HG02870 (cell line): ENCODE measurements around the gene PHF23.

Source experiments
- ATAC-seq: cut with Tn5 transposase; IDR thresholded peaks from one replicate; pipeline ENCODE4 v1.9.1; 2021; ENCODE audit warnings: mild to moderate bottlenecking, moderate library complexity; ENCODE audit not compliant: unreplicated experiment

The PHF23 gene

GRCh38 chr17:7238420-7239090, 702 bp downstream of the PHF23 start:
- ATAC-seq: no peak

- ATAC-seq: no peak
Measured at GRCh38 chr17:7237761-7238419, 1.4 kb downstream of the PHF23 start.

DNA sequence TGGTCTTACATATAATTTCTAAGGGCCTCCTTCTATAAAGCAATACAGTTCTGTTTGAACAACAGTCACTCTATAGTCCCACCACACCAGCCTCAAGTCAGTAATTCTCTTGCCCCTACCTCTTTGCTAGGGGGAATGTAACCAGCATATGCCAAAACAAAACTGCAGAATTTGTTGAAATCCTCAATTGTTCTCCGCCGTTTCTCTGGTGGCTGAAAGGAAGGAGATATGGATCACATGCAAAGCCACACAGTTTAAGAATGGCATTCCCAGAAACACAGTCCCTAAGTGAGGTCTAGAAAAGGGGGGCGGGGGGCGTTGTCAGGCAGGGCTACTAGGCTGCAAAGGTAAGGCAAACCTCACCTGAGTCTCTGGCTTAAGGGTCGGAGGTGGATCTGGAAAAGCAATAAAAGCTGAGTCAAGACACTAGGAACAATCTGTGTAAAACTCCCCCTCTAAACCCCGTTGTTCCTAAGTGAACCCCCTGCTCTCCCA, 1.9 kb downstream of the PHF23 start:
- ATAC-seq: no peak

DNA sequence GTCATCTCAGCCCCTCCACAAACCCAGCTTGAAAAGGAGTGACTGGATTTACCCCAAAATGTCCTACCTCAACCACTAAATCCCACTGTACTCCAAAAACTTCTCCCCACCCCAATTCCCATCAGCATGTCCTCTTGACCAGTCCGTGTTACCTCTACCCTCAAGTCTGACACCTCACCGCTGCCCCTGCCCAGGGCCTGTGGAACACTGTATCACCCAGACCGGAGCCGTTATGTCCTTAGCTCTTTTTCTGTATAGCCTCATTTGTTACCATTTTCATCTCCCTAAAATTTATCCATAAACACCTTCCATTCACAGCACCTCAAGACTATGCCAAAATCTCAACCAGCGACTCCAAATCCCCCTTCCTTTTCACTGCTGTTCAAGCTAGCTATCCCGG, 2.4 kb downstream of the PHF23 start:
- no peak for ATAC-seq

DNA sequence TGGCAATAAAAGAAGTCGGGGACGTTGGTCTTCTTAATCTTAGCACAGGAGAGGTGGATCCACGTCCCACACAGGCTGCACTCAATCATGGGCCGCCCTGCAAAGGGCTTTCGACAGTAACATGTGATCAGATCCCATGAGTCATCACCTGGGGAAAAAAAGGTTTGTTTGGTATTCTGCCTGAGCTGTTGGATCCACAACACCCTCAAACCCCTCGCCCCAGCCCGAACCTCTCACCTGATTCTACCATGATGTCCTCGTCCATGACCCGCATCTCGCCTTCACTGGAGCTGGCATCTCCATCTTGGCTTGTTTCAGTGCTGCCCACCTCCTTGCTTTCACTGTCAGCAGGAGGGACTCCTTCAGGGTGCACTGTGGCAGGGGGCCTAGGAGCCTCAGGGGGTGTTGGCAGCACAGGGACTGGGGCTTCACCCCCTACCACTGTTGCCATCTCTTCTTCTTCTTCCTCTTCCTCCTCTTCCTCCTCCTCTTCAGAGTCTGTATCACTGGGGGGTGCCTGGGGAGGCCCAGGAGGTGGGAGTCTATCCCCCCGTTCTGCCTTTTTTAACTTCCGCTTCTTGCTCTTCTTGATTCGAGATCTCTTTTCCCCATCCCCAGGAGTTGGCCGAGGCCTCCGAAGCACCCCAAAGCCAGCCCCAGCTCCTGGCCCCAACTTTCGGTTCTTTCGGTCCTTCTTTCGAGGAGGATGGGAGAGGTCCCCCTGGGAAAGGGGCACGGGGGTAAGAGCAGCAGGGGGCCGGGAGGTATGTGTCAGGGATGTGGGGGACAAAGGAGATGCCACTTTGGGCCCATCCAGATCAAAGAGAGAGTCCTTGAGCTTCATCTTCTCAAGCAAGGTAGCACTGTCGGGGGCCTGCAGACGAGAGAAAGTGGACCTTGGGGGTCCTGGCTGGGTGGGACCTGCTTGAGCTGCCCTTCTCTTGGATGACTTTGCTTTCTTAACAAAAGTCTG, 3.3 kb downstream of the PHF23 start:
- no peak for ATAC-seq

DNA sequence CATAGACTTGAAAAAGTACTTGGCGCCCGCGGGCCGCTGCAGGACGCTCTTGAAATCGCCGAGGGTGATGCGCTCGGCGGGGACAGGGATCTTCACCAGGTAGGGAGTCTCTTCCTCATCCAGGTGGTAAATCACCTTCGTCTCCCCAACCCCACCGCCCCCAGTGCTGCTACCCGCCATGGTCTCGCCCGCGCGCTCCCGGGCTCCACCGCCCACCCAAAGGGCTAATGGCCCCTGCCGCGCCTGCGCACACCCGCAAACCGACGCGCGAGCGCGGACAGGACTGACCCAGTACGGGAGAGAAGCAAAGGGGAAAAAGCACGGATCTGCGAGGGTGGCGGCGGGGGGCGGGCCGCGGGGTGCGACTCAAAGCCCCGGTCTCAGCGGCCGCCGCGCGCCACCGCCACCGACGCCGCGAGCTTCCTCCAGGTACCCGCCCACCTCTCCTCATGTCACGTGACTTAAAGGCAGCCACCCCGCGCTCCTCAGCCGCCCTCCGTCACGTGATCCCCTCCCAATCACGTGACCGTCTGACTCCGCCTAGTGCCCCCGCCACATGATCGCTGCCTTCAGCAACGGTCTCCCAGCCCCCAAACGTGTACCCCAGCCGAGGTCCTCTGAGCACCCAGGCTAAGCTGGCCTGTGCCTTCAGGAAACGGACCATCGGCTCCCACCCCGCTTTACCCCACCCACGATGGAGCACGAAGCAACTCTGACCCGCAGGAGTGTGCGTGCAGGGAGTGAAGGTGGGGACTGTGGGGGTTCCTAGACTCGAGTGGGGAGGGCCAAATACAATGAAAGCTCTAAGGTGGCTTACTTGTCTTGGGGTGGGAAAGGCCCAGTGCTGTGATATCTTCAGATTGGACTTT, 4.9 kb downstream of the PHF23 start, which contains the start of gene DVL2:
Gene DVL2 (minus strand): TSS at position 435 of the 869 bp plus-strand sequence. CDS start 255 bp downstream, at position 180.
- peak; percentile 55 for ATAC-seq

GRCh38 chr17:7233701-7234082, 5.6 kb downstream of the PHF23 start:
- no peak for ATAC-seq

GRCh38 chr17:7232114-7232513, 7.1 kb downstream of the PHF23 start:
- ATAC-seq: no peak

- ATAC-seq: no peak
Measured at GRCh38 chr17:7229504-7229903, 9.8 kb downstream of the PHF23 start.

DNA sequence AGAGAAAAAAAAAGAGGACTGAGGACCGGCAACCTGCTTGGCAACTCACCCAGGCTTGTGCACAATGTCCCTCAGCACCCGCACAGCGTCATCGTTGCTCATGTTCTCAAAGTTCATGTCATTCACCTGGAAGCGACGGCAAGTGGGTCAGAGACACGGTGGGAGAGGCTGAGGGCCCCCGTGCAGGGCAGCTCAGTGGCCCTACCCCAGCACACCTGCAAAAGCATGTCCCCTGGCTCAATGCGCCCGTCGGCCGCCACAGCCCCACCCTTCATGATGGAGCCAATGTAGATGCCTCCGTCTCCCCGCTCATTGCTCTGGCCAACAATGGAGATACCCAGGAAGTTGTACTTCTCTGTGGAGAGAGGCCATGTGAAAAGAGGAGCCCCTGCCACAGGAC, 10.3 kb downstream of the PHF23 start:
- no peak for ATAC-seq

DNA sequence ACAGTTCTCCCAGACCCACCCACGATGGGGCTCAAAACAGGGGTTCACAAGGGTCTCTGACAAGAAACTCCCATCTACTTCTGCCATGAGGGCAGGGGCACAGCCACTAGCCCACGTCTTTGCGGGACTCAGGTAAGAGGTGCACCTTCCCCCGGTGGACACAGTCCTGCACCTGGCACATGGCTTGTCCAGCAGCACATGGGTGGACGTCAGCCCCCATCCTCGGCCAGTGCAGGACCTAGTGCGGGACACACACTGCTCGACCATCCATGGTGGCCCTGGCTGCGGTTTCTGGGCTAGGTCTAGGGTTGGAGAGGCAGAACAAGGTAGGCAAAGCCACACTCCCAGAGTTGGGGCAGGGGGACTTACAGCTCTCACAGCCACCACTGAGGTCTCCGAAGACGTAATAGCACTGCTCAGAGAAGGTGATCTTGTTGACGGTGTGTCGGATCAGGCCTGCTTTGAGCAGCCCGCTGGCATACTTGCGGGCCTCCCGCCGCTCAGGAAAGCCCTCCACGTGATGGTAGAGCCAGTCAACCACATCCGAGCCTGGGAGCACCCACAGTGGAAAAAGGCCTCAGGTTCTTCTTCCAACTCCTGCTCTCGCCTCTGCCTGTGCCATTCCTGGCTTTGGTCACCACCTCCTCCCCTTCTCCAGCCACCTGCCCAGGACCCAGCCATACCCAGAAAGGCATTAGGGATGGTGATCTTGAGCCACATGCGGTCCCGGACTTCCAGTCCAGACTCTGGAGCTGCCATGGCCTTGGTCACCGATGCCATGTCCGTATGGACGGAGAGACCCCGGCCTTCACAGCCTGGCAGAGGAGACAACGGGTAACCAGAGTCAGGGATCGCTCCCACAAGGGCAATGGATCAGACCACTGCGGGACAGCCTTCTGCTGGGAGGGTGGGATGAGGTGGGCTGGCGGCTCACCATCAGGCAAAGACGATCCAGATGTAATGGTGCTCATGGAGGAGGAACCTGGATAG, 12.2 kb downstream of the PHF23 start:
- no peak for ATAC-seq

GRCh38 chr17:7225711-7226331, 13.4 kb downstream of the PHF23 start:
- ATAC-seq: no peak

DNA sequence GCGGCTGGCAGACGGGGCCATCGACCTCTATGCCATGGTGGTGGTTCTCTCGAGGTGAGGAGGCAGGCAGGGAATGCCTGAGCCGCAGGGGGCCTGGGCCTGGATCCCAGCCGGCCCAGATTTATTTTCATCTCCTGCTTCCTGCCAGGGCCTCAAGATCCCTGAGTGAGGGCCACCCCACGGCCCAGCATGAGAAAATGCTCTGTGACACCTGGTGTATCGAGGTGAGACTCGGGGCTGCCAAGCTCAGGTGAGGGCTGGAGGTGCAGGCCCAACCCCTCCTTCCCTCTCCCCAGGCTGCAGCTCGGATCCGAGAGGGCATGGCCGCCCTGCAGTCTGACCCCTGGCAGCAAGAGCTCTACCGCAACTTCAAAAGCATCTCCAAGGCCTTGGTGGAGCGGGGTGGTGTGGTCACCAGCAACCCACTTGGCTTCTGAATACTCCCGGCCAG, 14.6 kb downstream of the PHF23 start:
- no peak for ATAC-seq

- ATAC-seq: no peak
Measured at GRCh38 chr17:7224110-7224509, 15.1 kb downstream of the PHF23 start.

DNA sequence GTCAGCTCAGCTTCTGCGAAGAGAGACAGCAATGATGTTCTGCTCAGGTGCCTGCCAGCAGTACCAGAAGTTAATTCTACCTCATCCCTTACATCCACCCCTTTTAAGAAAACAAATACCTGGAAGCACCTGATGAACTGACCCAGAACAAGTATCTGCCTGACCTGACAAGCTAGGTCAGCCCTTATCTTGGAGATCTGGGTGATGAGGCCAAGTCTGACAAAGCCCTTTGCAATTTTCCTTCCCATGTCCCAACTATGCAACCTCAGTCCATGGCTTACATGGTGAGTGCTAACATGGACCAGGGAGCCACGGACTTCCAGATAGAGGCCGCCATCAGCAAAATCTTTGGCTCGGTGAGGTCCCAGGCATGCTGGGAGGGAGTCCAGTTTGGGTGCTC, 15.9 kb downstream of the PHF23 start:
- ATAC-seq: no peak

DNA sequence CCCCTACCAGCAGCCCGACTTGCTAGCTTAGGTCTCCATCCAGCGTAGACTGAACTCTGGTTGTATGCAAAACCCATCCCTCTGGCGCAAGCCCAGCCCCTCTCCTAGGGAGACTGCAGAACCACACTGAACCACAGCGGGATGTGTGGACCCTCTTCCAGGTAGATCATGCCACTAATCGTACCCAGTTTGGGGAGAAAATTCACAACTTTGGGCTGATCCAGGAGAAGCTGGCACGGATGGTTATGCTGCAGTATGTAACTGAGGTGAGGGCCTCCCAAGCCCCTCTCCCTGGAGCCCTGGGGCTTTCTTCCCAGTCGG, 16.3 kb downstream of the PHF23 start:
- ATAC-seq: no peak

DNA sequence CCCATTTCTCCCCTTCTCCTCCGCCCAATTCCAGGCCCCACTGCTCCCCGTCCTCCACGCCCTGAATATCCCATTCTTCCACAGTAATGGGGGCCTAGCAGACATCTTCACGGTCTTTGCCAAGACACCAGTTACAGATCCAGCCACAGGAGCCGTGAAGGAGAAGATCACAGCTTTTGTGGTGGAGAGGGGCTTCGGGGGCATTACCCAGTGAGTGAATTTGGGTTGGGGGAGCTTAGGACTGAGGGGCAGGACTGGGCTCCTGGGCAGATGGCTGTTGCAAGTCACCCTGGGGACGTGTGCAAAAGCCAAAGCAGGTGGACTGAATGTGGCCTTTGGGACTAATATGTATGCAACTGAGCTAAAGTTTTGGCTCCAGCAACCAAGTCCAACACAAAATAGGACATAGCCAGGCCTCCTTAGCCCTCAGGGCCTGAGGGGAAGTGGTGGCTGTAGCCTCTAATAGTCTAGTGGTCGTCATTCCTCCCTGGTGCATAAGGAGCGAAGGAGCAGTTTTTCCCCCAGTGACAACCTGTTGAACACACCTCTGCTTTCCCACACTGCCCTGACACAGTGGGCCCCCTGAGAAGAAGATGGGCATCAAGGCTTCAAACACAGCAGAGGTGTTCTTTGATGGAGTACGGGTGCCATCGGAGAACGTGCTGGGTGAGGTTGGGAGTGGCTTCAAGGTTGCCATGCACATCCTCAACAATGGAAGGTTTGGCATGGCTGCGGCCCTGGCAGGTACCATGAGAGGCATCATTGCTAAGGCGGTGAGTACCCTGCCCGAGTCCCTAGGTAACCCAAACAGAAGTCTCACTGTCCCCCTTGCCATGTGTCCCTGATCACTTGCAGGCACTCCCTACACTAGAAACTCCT, 16.9 kb downstream of the PHF23 start:
- no peak for ATAC-seq
